ENCODE results near the gene KRT31. TPM values are rescaled to one million over a fixed set of nuclear protein-coding genes. Genes with fewer than 3 reads are reported as not detected.
"Not testable (repeated sequence)": the region's sequence is repeated elsewhere in the genome, so short reads cannot be mapped to it uniquely, and the experiment has no call there.

The KRT31 gene
- polyA plus RNA-seq, 5 donors = 0.32 TPM; not detected in 4

DNA sequence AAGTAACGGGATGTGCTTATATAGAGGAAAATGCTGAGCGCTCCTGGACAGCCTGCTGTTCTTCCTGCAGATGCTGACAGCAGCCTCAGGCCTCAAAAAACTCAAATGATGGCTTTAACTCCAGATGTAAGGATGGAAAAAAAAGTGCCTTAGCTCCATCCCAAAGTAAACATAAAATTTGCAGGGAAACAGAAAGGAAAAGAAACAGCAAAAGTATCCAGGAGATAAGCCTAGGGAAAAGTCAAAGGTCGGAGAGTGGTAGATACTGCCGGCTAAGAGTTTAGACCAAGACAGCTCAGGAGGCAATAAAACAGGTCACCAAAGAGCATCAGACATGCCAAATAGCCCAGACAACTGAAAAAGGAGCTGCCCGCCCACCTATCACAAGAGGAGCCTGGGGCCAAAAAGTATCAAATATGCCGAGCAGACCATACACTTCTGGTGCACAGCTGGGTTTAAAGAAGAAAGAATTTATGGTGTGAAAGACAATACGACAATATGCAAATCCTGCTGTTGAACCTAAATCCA is 6.9 kb downstream of the KRT31 start:
- no peak for DNase-seq

DNA sequence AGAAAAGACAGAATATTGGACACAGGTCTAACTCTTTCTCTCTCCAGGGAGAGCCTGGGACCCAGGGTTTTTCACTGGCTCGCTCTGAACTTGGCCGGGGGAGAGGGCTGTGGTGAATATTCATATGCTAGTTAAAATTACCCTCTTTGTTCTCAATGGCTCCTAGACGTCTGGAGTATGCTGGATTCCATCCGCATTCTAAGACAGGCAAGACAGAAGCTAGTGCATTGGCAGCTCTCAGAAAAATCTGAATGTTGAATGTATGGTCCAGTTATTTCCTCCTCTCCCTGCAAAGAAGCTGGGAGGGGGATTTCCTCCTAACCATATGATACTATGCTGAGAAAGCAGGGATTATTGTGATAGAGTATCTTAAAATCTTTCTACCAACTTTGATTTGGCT is 9.7 kb downstream of the KRT31 start:
- no peak for DNase-seq

DNA sequence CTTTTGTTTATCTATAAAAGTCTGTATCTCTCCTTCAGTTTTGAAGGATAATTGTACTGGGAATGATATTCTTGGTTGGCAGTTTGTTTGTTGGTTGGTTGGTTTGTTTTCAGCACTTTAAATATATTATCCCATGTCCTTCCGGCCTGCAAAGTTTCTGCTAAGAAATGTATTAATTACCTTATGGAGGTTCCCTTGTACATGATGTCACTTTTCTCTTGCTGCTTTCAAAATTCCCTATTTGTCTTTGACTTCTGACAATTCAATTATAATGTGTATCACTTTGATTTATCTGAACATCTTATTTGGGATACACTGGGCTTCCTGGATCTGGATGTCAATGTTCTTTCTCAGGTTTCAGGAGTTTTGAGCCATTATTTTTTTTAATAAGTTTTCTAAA is 11.2 kb downstream of the KRT31 start:
- no peak for DNase-seq

DNA sequence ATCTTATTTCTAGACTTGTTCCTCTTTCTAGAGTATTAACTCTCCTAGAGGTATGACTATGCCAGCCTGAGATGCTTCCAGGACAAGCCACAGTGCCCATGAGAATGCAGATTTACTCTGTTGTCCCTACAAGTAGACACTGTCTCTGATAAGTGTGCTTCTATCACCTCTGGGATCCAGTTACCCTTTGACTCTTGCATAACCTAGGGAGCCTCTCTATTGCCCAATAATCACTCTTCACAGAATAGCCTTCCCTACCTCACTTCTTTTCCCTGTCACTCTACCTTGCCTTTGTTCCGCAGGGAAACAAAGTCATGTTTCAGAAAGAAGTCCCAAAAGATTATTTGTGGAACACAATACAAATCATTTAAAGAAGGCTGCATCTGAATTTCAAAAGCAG is 13.7 kb downstream of the KRT31 start:
- no peak for DNase-seq

DNA sequence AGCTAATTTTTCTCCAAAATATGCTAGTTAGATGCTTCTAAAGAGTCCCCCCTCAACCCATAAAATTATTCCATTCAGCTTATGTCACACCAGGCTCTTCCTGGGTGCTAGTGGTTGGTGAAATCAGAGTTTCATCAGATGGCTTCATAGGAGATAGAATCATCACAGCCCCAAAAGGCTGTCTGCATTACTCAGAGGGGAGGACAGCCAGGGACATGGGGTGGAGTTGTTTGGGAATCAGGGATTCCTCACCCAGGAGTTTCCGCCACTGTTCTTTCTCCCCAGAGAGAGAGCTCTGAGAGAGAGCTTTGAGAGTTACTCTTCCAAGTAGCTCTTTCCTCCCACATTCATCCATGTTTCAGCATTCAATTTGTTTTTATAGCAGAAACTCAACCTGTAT is 15.0 kb downstream of the KRT31 start:
- DNase-seq = no peak

DNA sequence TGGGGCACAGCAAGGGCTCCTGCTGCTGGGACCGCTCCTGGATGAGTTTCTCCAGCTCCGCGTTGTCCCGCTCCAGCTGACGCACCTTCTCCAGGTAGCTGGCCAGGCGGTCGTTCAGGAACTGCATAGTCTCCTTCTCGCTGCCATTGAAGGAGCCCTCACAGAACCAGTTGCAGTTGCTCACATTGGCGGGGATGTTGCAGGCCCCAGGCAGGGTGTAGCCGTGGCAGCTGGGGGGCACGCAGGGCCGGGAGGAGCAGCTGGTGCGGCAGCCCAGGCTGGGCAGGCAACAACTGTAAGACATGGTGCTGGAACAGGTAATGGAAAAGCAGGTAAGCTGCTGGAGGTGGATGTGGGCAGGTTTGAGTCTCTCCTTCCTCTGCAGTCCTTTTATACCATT is 15.5 kb downstream of the KRT31 start, which contains the start of gene KRT34:
TSS of gene KRT34 (minus strand) at position 364 of the 400 bp plus-strand sequence. CDS start at position 304, 60 bp downstream.
- DNase-seq = not testable (repeated sequence)

DNA sequence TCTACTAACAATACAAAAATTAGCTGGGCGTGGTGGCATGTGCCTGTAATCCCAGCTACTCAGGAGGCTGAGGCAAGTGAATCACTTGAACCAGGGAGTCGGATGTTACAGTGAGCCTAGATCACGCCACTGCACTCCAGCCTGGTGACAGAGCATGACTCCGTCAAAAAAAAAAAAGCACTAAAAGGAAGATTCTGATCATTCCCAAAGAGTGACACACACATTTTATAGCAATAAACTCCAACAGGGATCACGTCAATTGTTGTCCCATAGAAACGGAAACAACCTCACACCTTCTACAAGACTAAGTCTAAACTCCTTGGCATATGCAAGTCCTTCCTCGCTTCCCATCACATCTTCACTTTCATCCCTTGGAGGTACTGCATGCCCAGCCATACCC is 17.3 kb downstream of the KRT31 start:
- DNase-seq = not testable (repeated sequence)

DNA sequence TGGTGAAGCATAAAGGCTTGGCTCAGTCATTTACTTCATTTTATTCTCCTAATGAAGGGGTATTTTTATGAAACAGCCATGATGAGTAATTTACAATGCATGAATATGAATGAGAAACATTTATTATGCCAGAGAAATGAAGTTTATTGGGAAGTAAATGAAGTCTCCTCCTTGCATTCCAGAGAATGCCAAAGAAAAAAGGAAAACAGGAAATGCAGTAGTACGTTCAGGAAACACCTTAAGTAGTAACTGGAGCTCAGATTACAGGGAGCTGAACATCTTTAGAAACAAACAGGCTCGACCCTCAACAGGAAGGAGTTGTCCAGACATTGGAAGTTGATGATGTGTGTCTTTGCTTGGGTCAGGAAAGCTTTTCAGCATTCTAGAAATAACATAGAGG is 19.9 kb downstream of the KRT31 start:
- DNase-seq = no peak

DNA sequence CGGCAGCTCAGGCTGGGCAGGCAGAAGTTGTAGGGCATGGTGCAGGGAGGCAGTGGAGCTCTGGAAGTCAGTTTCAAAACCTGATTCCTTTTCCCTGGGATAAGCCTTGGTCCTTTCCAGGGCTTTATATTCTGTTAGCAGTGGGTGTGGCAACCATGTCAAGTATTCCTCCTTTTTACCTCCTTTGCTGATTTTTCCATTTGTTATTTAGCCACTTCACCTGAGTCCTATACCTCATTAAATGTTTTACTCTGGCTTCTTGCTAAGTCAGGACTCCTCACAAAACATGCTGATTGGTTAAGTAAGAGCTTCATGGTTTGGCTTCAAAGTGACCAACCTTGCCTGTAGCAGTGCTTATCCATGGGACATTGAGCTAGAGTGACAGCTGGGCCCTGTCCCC is 27.7 kb downstream of the KRT31 start, which contains the start of gene KRT33B:
TSS of gene KRT33B (minus strand) at position 101 of the 400 bp plus-strand sequence. CDS start at position 38, 63 bp downstream.
- DNase-seq = no peak

DNA sequence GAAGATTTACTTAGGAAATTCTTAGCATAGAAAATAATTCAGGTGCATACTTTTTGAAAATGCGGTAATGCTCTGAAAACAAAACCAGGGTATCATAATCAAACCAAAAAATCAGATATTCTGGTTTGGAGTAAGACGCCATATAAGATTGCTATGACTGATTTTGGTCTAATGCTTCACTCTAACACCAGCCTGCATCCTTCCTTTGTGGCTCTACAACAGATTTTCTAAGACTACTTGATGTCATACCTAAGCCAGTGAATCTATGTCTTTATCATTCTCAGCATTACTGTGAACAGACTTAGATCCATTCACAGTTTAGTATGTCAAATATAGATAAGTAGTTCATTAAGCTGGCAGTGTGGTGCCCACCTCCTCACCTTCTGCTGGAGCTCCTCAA is 28.4 kb downstream of the KRT31 start:
- no peak for DNase-seq

DNA sequence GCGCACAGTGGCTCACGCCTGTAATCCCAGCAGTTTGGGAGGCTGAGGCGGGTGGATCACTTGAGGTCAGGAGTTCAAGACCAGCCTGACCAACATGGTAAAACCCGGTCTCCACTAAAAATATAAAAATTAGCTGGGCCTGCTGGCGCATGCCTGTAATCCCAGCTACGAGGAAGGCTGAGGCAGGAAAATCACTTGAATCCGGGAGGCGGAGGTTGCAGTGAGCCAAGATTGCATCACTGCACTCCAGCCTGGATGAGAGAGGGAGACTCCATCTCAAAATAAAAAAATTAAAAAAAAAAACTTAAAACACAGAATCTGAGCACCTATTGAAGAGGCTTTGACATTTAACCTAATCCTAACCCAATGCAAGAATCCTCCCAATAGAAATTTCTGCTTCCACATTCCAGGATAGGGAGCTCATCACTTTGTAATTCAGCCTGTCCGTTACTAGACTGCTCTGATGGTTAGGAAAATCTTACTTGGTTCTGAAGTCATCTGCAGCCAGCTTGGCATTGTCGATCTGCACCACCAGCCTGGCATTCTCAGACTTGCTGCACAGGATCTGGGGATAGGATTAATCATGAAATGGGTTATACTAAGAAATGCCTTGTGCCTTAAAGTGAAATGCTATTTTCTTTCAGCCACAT is 29.9 kb downstream of the KRT31 start:
- no peak for DNase-seq

DNA sequence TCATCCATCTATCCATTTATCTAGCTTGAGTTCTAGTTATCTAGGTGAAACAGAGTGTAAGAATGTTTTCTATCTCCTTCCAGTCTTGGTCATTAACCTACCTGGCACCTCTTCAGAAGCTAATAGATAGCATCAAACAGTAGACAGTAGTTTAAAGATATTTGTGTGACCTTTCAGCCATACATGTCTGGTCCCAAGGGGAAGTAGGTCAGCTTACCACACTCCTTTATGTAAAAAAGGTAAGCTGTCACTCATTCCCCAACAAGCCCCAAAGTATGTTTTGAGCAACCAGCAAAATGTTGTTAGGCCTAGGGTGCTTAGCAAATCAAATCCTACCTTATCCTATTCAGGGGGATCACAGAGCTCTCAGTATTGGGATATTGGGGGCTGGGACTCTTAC is 31.3 kb downstream of the KRT31 start:
- no peak for DNase-seq

DNA sequence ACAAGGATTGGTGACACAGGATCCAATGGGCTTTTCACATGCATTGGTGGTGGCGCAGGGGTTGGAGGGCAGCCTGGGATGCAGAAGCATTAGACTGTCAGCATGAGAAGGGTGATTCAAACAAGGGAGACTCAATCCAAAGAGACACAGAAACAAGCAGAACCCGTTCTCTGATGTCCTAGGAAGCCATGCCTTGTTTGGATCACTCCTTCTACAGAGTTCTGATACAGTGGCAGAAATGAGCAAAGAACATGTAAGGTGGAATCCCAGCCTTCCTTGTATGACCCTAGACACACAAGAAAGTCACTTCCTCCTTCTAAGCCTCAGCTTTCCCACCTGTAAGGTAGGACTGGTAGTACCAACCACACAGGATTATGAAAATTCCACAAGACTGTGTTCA is 33.5 kb downstream of the KRT31 start:
- no peak for DNase-seq

DNA sequence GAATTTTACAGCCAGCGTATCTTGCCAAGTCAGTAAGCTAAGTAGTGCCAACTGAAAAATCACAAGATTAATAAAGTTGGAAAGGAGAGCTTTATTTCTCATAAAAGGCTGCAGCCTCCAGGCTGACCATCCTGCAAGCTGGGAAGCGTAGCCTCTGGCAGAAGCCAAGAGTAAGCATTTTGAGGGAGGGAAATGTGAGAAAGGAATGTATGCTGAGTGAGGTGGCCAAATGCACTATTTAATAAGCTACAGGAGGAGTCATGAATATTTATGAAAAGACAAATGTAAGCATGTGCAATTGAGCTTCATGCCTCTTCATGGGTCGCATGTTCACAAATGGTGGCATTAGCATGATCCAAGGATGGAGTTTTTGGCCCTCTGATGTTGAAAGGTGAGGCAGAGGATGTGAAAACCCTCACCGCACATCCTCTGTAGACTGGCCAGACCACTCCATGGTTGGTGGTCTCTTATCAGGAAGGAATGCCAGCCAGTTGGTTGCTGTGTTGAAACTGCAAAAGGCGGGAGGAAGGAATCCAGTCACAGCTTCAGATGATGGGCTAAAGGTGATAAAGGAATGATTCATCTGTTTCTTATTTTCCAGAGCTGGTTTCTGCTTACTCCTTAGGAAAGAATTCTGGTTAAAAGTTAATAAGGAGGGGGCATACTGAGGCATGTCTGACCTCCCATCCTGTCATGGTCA is 37.0 kb downstream of the KRT31 start:
- no peak for DNase-seq

DNA sequence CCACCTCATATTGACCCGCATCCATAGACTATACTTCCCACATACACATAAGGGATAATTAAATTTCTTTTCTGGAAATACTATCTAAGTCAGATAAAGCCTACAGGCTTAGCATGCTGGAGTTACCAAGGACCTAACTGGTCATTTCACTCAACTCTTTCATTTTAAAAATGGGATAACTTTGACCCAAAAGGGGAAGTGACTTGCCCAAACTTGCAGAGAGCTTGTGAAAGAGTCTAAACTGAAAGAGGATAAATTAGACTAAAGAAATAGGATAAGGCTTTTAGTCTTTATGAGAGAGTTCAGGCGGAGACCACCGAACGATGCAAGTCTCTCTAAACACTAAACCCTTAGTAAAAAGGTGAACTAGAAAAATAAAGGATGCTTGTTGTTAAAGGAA is 42.9 kb downstream of the KRT31 start:
- DNase-seq = no peak

DNA sequence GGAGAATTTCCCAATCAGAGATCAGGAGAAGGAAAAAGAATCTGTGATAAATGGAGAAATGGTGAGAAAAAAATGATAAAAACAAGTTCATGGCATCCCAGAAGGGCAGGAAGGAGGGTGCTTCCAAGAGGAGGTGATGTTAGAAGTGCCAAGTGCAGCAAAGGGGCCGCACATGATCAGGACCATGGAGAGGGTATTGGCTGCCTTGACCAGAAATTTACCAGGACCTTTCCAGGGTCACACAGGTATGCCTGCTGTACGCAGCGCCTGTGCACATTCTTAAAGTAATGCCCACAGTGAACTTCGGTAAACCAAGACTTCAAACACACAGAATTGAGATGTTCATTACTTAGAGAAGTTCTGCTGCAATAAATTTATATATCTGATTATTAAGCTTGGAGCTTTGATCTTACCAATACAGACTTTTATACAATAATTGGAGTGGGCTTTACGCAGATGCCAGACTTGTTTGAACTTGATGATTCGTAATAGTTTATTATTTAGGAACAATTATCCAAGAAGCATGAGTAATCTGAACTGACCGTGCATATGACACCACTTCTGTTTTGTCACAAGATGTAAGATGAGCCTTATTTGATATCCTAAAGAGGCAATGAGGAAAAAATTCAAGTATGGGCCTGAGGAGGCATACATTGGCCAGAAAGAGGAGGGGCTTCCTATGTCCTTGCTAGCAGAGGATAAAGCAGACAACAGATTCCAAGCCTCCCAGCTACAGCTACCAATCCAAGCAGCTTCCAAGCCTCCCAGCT is 44.6 kb downstream of the KRT31 start:
- no peak for DNase-seq

DNA sequence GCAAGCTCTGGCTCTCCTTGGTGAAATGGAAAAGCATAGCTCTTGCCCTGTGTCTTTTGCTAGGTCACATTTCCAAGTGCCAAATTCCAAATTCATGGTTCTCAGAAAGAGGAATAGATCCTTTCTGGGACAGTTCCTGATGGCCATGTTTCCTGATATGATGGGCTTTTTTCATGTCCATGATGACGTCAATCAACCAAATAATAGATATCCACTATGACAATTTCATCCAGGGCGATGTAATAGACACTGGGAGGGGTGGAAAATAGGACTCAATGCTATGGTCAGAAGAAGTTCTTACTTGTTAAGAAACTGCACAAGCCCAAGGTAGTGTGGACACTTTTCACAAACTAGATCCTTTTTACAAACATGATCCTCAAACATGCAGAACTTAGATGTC is 46.2 kb downstream of the KRT31 start:
- DNase-seq = no peak

DNA sequence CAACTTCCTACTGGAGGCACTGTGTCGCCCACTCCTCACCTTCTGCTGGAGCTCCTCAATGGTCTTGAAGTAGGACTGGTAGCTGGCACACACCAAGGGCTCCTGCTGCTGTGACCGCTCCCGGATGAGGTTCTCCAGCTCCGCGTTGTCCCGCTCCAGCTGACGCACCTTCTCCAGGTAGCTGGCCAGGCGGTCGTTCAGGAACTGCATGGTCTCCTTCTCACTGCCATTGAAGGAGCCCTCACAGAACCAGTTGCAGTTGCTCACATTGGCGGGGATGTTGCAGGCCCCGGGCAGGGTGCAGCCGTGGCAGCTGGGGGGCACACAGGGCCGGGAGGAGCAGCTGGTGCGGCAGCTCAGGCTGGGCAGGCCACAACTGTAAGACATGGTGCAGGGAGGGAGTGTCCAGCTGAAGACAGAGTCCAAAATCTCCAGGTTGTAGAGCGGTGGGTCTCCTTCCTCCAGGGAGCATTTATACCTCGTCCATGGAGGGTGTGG is 47.0 kb downstream of the KRT31 start, which contains the start of gene KRT33A:
TSS of gene KRT33A (minus strand) at position 448 of the 498 bp plus-strand sequence. CDS start at position 387, 61 bp downstream.
- DNase-seq = not testable (repeated sequence)

DNA sequence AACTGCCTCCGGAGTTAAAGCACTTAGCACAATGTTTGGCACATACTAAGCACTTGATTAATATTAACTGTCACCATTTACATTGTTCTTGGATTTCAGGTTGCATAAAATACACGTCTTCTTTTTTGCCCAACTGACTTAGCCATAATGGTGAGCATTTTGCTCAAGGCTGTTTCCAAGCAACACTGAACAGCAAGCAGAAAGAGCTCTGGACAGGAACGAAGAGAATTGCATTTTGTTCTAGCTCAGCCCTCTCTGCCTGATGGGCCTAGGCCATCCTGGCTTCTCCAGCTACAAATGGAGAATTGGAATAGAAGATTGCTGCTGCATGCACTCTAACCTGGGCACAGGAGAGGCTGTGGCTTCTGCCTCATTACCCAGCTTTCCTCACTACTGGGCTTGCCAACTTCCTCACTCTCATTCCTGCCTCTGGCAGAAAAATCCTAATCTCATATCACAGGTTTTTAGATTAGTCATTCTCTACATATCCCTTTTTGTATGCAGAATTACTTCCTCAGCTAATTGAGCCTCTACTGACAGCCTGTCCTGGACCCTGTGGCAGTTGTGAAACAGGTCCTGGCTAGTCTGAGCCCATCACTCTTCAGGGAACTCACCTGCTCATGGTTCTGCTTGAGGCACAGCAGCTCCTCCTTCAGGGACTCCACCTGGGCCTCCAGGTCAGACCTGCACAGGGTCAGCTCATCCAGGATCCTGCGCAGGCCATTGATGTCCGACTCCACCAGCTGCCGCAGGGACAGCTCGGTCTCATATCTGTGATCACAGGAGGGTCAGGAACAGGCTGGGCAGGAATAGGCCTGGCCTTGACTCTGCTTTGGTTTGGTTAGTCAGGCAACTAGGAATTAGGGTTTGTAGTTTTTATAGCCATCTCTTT is 49.3 kb downstream of the KRT31 start:
- no peak for DNase-seq

DNA sequence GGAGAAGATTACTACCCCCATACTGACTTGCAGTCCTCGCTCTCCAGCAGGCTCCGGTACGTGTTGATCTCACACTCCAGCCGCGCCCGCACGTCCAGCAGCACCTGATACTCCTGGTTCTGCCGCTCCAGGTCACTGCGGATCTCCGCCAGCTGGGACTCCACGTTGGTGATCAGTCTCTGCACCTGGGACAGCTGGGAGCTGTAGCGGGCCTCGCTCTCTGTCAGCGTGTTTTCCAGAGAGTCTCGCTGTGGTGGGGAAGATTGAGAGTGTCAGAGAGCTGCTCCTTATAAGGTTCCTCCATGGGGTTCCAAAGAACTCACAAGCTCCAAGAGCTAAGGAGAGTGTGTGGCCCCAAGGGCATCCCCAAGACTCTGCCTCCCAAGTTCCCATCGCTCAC is 51.0 kb downstream of the KRT31 start:
- not testable (repeated sequence) for DNase-seq

DNA sequence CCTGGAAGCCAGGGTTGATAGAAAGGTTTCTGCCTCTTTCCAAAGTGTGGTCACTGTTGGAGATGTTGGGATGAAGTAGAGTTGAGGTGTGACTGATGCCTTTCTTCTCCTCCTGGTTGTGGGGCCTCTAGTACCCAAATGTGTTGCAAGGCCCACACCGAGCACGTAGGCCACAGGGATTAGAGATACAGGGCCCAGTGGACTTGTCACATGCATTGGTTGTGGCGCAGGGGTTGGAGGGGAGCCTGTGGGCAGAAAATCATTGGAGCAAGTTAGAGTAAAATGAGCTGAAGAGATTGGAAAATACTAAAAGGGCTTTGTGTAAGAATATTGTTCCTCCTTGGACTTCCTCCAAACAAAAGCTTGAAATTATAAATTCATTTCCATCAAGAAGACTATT is 51.4 kb downstream of the KRT31 start:
- DNase-seq = no peak
